Neural cell (in vitro differentiated cells): ENCODE results near the gene OAS3. TPM values are rescaled to one million over a fixed set of nuclear protein-coding genes. Genes with fewer than 3 reads are reported as not detected.

Experiments
- H2AFZ ChIP-seq: fragments of 200-600, 300-800 bp; sonication (generic), shearing (Covaris generic); 2 replicates; pipeline ENCODE4 v1.6.0; 2014; ENCODE audit warnings: low read depth, mild to moderate bottlenecking, antibody characterized with exemption, low read length, moderate library complexity
- H3F3A ChIP-seq: fragments of 200-600 bp; shearing (Covaris generic); 2 replicates; pipeline ENCODE4 v1.6.1; 2016; ENCODE audit warnings: mild to moderate bottlenecking, moderate library complexity, mixed read lengths, antibody characterized with exemption, low read length; ENCODE audit not compliant: insufficient read depth, poor library complexity, severe bottlenecking
- H3K27ac ChIP-seq: fragments of 200-600, 300-800 bp; sonication (generic), shearing (Covaris generic); 2 replicates; pipeline ENCODE4 v1.5.1; 2014; ENCODE audit warnings: mild to moderate bottlenecking, low read length, moderate library complexity
- H3K27me3 ChIP-seq: fragments of 300-800, 200-600 bp; sonication (generic), shearing (Covaris generic); 2 replicates; pipeline ENCODE4 v1.6.0; 2014; ENCODE audit warnings: mild to moderate bottlenecking, low read depth, low read length, moderate library complexity; ENCODE audit not compliant: insufficient read depth
- H3K36me3 ChIP-seq: fragments of 300-800, 200-600 bp; sonication (generic), shearing (Covaris generic); 2 replicates; pipeline ENCODE4 v1.5.1; 2014; ENCODE audit warnings: mild to moderate bottlenecking, antibody characterized with exemption, low read length, moderate library complexity; ENCODE audit not compliant: insufficient read depth
- H3K4me2 ChIP-seq: fragments of 300-800, 200-600 bp; sonication (generic), shearing (Covaris generic); 2 replicates; pipeline ENCODE4 v1.6.0; 2014; ENCODE audit warnings: mild to moderate bottlenecking, low read length
- H3K4me3 ChIP-seq: fragments of 300-800, 200-600 bp; sonication (generic), shearing (Covaris generic); 2 replicates; pipeline ENCODE4 v1.5.1; 2014; ENCODE audit warnings: mild to moderate bottlenecking, low read length, moderate library complexity
- H3K79me2 ChIP-seq: fragments of 200-600 bp; shearing (Covaris generic); replicated peaks from 2 replicates; pipeline ENCODE4 v1.6.0; 2014; ENCODE audit warnings: mild to moderate bottlenecking, low read length, moderate library complexity; ENCODE audit not compliant: insufficient read depth
- H3K9ac ChIP-seq: fragments of 300-800, 200-600 bp; sonication (generic), shearing (Covaris generic); 2 replicates; pipeline ENCODE4 v1.6.1; 2016; ENCODE audit warnings: mild to moderate bottlenecking, low read length, mixed read lengths
- H3K9me2 ChIP-seq: fragments of 200-600 bp; shearing (Covaris generic); 2 replicates; pipeline ENCODE4 v1.6.1; 2016; ENCODE audit warnings: mild to moderate bottlenecking, low read length, mixed read lengths; ENCODE audit not compliant: insufficient read depth
- H3K9me3 ChIP-seq: fragments of 200-600, 300-800 bp; sonication (generic), shearing (Covaris generic); 2 replicates; pipeline ENCODE4 v1.6.1; 2016; ENCODE audit warnings: mild to moderate bottlenecking, mixed run types, low read length, moderate library complexity, mixed read lengths
- H4K20me1 ChIP-seq: fragments of 200-600 bp; shearing (Covaris generic); 2 replicates; pipeline ENCODE4 v1.6.1; 2016; ENCODE audit warnings: mild to moderate bottlenecking, mixed run types; ENCODE audit not compliant: insufficient read depth
- EP300 ChIP-seq: fragments of 450-650 bp; conservative IDR thresholded peaks from 2 replicates; pipeline ENCODE4 v1.6.1; 2014; ENCODE audit warnings: antibody characterized with exemption, mild to moderate bottlenecking, moderate library complexity; ENCODE audit not compliant: poor library complexity, severe bottlenecking
- EZH2 ChIP-seq: fragments of 200-600, 300-800 bp; shearing (Covaris generic), sonication (generic); IDR thresholded peaks from 2 replicates; pipeline ENCODE4 v1.6.1; 2014; ENCODE audit warnings: antibody characterized with exemption, low read length, borderline replicate concordance, mild to moderate bottlenecking; ENCODE audit not compliant: insufficient read depth, poor library complexity, severe bottlenecking
- MXI1 ChIP-seq: fragments of 450-650 bp; conservative IDR thresholded peaks from 2 replicates; pipeline ENCODE4 v1.6.1; 2014; ENCODE audit warnings: antibody characterized with exemption, mild to moderate bottlenecking; ENCODE audit not compliant: poor library complexity, severe bottlenecking
- POLR2AphosphoS5 ChIP-seq: IDR thresholded peaks from 2 replicates; pipeline ENCODE4 v1.6.1; 2012
- RAD21 ChIP-seq: fragments of 450-650 bp; conservative IDR thresholded peaks from 2 replicates; pipeline ENCODE4 v1.6.1; 2014; ENCODE audit warnings: antibody characterized with exemption, mild to moderate bottlenecking, moderate library complexity
- SMC3 ChIP-seq: fragments of 450-650 bp; conservative IDR thresholded peaks from 2 replicates; pipeline ENCODE4 v1.6.1; 2014; ENCODE audit warnings: antibody characterized with exemption, mild to moderate bottlenecking, moderate library complexity; ENCODE audit not compliant: poor library complexity
- TAF1 ChIP-seq: IDR thresholded peaks from 2 replicates; pipeline ENCODE4 v1.6.1; 2012; ENCODE audit warnings: low read depth
- polyA plus RNA-seq: library from polyadenylated mRNA; depleted of rRNA; stranded (reverse); fragments of >200 nt; gene quantifications from 2 replicates; pipeline ENCODE4 v1.2.3, GENCODE V29; 2014
- TF ChIP-seq, protein P1 (sequence below): fragments of 450-650 bp; IDR thresholded peaks from 2 replicates; pipeline ENCODE4 v1.5.1; 2014; ENCODE audit warnings: antibody characterized with exemption, mild to moderate bottlenecking, moderate library complexity; ENCODE audit not compliant: poor library complexity, severe bottlenecking
- TF ChIP-seq, protein P2 (sequence below): IDR thresholded peaks from 2 replicates; pipeline ENCODE4 v1.6.1; 2012; ENCODE audit warnings: borderline replicate concordance

Gene OAS3
- polyA plus RNA-seq, 1 donor from 2014 or later = not detected

DNA sequence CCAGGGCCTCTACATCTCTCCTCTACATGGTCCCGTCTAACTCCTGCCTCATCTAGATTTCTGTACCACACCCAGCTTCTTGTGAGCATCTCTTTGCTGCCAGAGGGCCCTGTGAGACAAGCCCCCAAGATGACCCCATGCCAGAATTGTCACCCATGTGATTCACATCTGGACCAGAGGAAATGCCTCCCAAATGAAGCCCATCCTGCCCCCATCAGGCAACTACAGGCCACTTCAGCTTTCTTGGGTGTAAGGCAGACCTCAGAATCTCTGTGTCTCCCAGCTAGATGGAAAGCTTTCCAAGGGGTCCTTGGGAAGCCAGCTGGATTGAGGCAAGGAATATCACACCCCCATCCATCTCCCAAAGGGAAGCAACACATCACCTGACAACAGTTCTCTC is 9.3 kb upstream of the OAS3 start:
- no peak for TF ChIP-seq EZH2
- TF ChIP-seq, protein P1, sequence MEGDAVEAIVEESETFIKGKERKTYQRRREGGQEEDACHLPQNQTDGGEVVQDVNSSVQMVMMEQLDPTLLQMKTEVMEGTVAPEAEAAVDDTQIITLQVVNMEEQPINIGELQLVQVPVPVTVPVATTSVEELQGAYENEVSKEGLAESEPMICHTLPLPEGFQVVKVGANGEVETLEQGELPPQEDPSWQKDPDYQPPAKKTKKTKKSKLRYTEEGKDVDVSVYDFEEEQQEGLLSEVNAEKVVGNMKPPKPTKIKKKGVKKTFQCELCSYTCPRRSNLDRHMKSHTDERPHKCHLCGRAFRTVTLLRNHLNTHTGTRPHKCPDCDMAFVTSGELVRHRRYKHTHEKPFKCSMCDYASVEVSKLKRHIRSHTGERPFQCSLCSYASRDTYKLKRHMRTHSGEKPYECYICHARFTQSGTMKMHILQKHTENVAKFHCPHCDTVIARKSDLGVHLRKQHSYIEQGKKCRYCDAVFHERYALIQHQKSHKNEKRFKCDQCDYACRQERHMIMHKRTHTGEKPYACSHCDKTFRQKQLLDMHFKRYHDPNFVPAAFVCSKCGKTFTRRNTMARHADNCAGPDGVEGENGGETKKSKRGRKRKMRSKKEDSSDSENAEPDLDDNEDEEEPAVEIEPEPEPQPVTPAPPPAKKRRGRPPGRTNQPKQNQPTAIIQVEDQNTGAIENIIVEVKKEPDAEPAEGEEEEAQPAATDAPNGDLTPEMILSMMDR = no peak
- no peak for TF ChIP-seq TAF1
- TF ChIP-seq POLR2AphosphoS5 = no peak
- H3K9me3 ChIP-seq = no peaks in the 10 kb centered on the region
- H3F3A ChIP-seq = no peaks in the 10 kb centered on the region

GRCh38 chr12:112929715-112930114 is 8.6 kb upstream of the OAS3 start:
- Histone ChIP-seq H3F3A (no peaks in the 10 kb centered on the region), H2AFZ (no peak overlapping the region), H3K4me2 (no peak overlapping the region), H3K36me3 (no peaks in the 10 kb centered on the region), H3K9me3 (no peaks in the 10 kb centered on the region), H3K4me3 (no peak overlapping the region), H3K9ac (no peak overlapping the region), H4K20me1 (no peaks in the 10 kb centered on the region), H3K27me3 (no peaks in the 10 kb centered on the region), H3K27ac (no peak overlapping the region), H3K79me2 (no peaks in the 10 kb centered on the region), H3K9me2 (no peaks in the 10 kb centered on the region)
- TF ChIP-seq, protein P2, sequence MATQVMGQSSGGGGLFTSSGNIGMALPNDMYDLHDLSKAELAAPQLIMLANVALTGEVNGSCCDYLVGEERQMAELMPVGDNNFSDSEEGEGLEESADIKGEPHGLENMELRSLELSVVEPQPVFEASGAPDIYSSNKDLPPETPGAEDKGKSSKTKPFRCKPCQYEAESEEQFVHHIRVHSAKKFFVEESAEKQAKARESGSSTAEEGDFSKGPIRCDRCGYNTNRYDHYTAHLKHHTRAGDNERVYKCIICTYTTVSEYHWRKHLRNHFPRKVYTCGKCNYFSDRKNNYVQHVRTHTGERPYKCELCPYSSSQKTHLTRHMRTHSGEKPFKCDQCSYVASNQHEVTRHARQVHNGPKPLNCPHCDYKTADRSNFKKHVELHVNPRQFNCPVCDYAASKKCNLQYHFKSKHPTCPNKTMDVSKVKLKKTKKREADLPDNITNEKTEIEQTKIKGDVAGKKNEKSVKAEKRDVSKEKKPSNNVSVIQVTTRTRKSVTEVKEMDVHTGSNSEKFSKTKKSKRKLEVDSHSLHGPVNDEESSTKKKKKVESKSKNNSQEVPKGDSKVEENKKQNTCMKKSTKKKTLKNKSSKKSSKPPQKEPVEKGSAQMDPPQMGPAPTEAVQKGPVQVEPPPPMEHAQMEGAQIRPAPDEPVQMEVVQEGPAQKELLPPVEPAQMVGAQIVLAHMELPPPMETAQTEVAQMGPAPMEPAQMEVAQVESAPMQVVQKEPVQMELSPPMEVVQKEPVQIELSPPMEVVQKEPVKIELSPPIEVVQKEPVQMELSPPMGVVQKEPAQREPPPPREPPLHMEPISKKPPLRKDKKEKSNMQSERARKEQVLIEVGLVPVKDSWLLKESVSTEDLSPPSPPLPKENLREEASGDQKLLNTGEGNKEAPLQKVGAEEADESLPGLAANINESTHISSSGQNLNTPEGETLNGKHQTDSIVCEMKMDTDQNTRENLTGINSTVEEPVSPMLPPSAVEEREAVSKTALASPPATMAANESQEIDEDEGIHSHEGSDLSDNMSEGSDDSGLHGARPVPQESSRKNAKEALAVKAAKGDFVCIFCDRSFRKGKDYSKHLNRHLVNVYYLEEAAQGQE = no peak
- TF ChIP-seq RAD21 = no peak
- TF ChIP-seq POLR2AphosphoS5 = no peak
- TF ChIP-seq TAF1 = no peak
- TF ChIP-seq EP300 = no peak
- no peak for TF ChIP-seq SMC3
- TF ChIP-seq EZH2 = no peak
- TF ChIP-seq MXI1 = no peak
- TF ChIP-seq, protein P1 = no peak

More for the DNA sequence above, 9.3 kb upstream of the OAS3 start:
- H3K27ac ChIP-seq = no peak overlapping the region
- H3K4me2 ChIP-seq = no peak overlapping the region
- H3K27me3 ChIP-seq = no peaks in the 10 kb centered on the region
- H3K36me3 ChIP-seq = no peaks in the 10 kb centered on the region
- no peak overlapping the region for H2AFZ ChIP-seq
- no peaks in the 10 kb centered on the region for H4K20me1 ChIP-seq
- H3K9me2 ChIP-seq = no peaks in the 10 kb centered on the region
- no peak overlapping the region for H3K9ac ChIP-seq
- no peak overlapping the region for H3K4me3 ChIP-seq
- no peaks in the 10 kb centered on the region for H3K79me2 ChIP-seq
